Epithelial cell of esophagus (primary cell): ENCODE results near the gene NSMF.

Experiments used
- DNase-seq: peaks from one replicate; pipeline ENCODE4 v3.0.0; 2010; ENCODE audit warnings: low read depth
- H3K4me3 ChIP-seq: 2 replicates; pipeline ENCODE4 v1.5.1; 2011; ENCODE audit warnings: mild to moderate bottlenecking, low read length, control low read depth
- CTCF ChIP-seq: IDR thresholded peaks from 2 replicates; pipeline ENCODE4 v1.5.1; 2011; ENCODE audit warnings: low read depth, mild to moderate bottlenecking, low read length, control low read depth, inconsistent platforms; ENCODE audit not compliant: insufficient read depth; ENCODE audit errors: missing control alignments

Gene NSMF

GRCh38 chr9:137438591-137439157 is 20.5 kb downstream of the NSMF start:
- DNase-seq, result no peak
- no peak for TF ChIP-seq CTCF
- H3K4me3 ChIP-seq, result no peak overlapping the region

- no peak for TF ChIP-seq CTCF
- H3K4me3 ChIP-seq, result no peak overlapping the region
- no peak for DNase-seq
These were observed 21.2 kb downstream of the NSMF start for GRCh38 chr9:137437691-137438590.

GRCh38 chr9:137436761-137437600 is 22.2 kb downstream of the NSMF start:
- no peak for TF ChIP-seq CTCF
- H3K4me3 ChIP-seq, result no peak overlapping the region
- no peak for DNase-seq

- H3K4me3 ChIP-seq, result no peak overlapping the region
- DNase-seq, result peak; percentile 70
- no peak for TF ChIP-seq CTCF
These were observed 23.0 kb downstream of the NSMF start for GRCh38 chr9:137435980-137436760.

GRCh38 chr9:137435381-137435891 is 23.7 kb downstream of the NSMF start:
- no peak overlapping the region for H3K4me3 ChIP-seq
- no peak for TF ChIP-seq CTCF
- no peak for DNase-seq
